IPS DF 4.7 (cell line): ENCODE results near the gene NPC1.
"Not testable (repeated sequence)": the region's sequence is repeated elsewhere in the genome, so short reads cannot be mapped to it uniquely, and the experiment has no call there.

Experiments
- DNase-seq: peaks from one replicate; pipeline ENCODE4 v3.0.0-alpha.2; 2013; ENCODE audit warnings: low spot score; ENCODE audit errors: extremely low read depth

NPC1 gene

GRCh38 chr18:23586249-23587196 is at the start of gene NPC1:
Gene NPC1 (minus strand): TSS chr18:23586506. CDS start chr18:23586343, 163 bp downstream.
- no peak for DNase-seq

- no peak for DNase-seq
These were observed 49.7 kb upstream of the NPC1 start for GRCh38 chr18:23636071-23636399.

- DNase-seq: no peak
These were observed 49.2 kb upstream of the NPC1 start for GRCh38 chr18:23635283-23636070.

GRCh38 chr18:23634692-23635091 is 48.4 kb upstream of the NPC1 start:
- no peak for DNase-seq

GRCh38 chr18:23632615-23633014 is 46.3 kb upstream of the NPC1 start:
- DNase-seq: no peak

GRCh38 chr18:23631746-23632145 is 45.4 kb upstream of the NPC1 start:
- no peak for DNase-seq

- no peak for DNase-seq
These were observed 45.0 kb upstream of the NPC1 start for GRCh38 chr18:23631312-23631711.

GRCh38 chr18:23629444-23629946 is 43.2 kb upstream of the NPC1 start:
- DNase-seq: no peak

- DNase-seq: no peak
These were observed 41.7 kb upstream of the NPC1 start for GRCh38 chr18:23627970-23628369.

GRCh38 chr18:23627321-23627720 is 41.0 kb upstream of the NPC1 start:
- no peak for DNase-seq

- DNase-seq: no peak
These were observed 40.4 kb upstream of the NPC1 start for GRCh38 chr18:23626451-23627279.

- DNase-seq: no peak
These were observed 36.7 kb upstream of the NPC1 start for GRCh38 chr18:23623040-23623439.

- DNase-seq: no peak
These were observed 33.1 kb upstream of the NPC1 start for GRCh38 chr18:23619388-23619881.

GRCh38 chr18:23618862-23619387 is 32.6 kb upstream of the NPC1 start:
- no peak for DNase-seq

GRCh38 chr18:23617412-23618014 is 31.2 kb upstream of the NPC1 start:
- DNase-seq: no peak

- no peak for DNase-seq
These were observed 30.0 kb upstream of the NPC1 start for GRCh38 chr18:23616258-23616657.

- DNase-seq: no peak
These were observed 28.6 kb upstream of the NPC1 start for GRCh38 chr18:23614891-23615290.

- DNase-seq: no peak
These were observed 28.1 kb upstream of the NPC1 start for GRCh38 chr18:23614413-23614812.

- not testable (repeated sequence) for DNase-seq
These were observed 26.8 kb upstream of the NPC1 start for GRCh38 chr18:23613091-23613475.

GRCh38 chr18:23612434-23613090 is 26.3 kb upstream of the NPC1 start:
- DNase-seq: no peak
